NOMO-1 (cell line): ENCODE measurements around the gene ZNF619.
A peak's percentile ranks its signal among the peaks of the same experiment; 100 is the strongest.

Source experiments
- DNase-seq, 2 experiments: peaks; one replicate each; lab custom pipeline; 2025; ENCODE audit not compliant: unreplicated experiment in 2 of 2; lab: John Stamatoyannopoulos, UW

ZNF619 gene

DNA sequence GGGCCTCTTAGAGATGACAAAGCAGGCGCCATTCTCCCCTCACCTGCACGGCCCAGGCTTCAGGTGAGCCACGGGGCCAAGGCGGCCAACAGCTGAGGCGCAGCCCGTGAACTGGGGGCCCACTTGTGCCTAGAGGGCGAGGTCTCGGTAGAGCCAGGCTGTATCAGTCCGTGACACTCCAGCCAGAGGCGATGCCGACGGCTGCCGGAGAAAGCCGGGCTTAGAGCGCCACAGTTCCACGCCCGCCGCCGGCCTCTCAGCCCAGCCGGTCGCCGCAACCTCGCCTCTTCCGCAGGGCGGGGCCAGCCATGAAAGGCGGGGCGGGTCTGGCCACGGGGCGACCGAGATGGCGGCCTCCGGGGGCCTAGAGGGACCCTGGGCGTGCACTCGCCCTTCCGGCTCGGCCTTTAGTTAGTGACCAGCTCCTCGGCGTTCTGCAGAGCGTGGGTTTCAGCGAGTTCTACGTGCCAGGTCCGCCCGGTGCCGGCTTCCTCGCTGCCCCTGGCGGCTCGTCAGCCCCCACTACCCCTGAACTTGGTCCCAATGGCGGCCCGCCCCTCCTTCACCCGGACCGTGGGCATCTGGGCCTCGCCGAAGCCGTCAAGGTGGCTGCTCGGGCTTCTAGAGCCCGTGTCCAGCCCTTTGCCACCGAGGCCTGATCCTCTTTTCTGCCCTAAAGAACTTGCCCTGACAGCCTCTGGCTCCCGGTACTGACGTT lies 47.8 kb downstream of the ZNF619 start, which contains the start of gene ZNF621:
TSS of gene ZNF621 (plus strand) at position 393 of the 718 bp plus-strand sequence. CDS start 881 bp downstream, outside the sequence.
- DNase-seq, result peak; percentile 80 to 90

- DNase-seq, result no peak
Observed at GRCh38 chr3:40528426-40528825, 51.5 kb downstream of the ZNF619 start.

DNA sequence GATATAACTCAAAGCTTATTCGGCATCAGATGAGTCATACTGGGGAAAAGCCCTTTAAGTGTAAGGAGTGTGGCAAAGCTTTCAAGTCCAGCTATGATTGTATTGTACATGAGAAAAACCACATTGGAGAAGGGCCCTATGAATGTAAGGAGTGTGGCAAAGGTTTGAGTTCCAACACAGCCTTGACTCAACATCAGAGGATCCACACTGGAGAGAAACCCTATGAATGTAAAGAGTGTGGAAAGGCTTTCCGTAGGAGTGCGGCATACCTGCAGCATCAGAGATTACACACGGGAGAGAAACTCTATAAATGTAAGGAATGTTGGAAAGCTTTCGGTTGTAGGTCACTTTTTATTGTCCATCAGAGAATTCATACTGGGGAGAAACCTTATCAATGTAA lies 55.3 kb downstream of the ZNF619 start:
- DNase-seq, result no peak

- DNase-seq, result no peak
Observed at GRCh38 chr3:40534283-40534682, 57.4 kb downstream of the ZNF619 start.
